IPS-NIHi7 (cell line): ENCODE measurements around the gene TNNI3K.

Experiments
- DNase-seq: peaks from one replicate; pipeline ENCODE4 v3.0.0; 2012; ENCODE audit warnings: mixed read lengths; ENCODE audit errors: extremely low spot score

Gene TNNI3K

GRCh38 chr1:74571891-74572290, 336.7 kb downstream of the TNNI3K start:
- DNase-seq = peak; percentile 38

GRCh38 chr1:74578101-74578500, 342.9 kb downstream of the TNNI3K start:
- no peak for DNase-seq

DNA sequence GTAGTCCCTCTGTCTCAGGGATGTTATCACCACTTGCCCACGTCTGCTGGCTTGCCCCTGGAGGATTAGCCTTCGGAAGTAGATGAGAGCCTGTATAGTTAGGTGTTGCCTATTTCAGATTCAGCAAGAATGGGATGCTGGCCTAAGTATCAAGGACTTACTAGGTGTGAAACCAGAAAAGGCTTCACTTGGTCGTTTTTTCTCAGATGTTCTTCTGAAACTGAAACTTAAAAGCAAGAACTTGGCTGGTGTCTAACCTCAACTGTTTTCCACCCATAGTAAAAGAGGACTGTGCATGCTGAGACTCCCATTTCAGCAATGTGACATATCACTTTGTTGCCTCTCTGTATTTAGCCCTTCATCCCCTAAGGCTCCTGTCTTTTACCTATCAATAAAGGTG, 344.2 kb downstream of the TNNI3K start:
- no peak for DNase-seq

DNA sequence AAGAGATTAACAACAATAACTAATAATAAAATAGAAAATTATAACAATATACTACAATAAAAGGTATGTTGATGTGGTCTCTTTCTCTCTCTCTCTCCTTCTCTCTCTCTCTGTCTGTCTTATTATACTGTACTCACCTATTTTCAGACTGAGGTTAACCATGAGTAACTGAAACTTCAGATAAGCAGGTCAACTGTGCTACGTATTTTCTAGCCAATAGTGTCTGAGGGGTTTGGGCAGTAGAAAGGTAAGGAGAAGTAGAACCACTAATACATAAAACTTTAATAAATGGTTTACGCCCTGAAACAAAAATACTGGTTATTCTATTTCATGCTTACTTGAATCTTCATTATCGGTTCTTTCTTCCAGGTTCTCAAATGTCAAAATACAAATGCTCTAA, 348.2 kb downstream of the TNNI3K start:
- DNase-seq = no peak

DNA sequence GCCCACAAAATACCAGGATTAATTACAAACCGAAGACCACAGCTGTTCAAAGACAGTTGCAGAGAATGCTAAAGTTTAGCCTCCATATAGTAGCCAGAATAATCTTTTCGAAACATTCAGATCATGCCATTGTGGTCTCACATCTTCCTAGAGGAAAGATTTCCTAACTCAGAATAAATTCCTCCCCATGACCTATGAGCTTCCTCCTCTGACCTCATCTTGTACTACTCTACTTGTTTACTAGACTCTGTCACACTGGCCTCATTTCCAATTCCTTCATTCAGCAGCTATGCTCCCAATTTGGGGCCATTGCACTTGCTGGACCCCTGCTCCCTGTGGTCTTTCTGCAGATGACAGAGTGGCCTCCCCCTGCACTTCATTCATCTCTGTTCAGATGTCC, 349.0 kb downstream of the TNNI3K start:
- DNase-seq = no peak

DNA sequence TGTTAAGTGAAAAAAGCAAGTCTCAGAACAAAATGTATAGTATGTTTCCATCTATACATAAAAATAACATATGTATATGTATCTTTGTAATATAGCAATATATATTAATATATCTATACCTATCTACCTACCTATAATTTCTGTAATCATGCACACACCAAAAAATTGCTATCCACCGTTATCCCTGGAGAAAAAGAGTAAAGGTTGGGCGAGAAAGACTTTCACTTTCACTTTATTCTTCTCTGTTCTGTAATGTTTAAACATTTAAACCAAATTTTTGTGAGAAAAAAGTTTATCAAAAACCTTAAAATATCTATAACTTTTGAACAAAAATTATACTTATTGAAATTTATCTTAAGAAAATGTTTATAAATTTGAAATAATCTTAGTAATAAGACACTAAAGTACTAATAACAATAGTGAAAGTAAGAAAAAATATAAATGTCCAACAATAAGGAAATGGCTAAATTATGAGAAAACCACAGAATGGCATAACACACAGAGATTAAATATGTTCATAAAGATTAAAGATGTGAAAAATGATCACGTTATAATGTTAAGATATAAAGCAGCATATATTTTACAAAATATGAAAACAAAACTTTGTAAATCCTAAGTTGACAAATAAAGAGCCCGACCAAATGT, 351.2 kb downstream of the TNNI3K start:
- no peak for DNase-seq

GRCh38 chr1:74587888-74588287, 352.7 kb downstream of the TNNI3K start:
- DNase-seq = no peak

- no peak for DNase-seq
Observed at GRCh38 chr1:74590288-74590687, 355.1 kb downstream of the TNNI3K start.

DNA sequence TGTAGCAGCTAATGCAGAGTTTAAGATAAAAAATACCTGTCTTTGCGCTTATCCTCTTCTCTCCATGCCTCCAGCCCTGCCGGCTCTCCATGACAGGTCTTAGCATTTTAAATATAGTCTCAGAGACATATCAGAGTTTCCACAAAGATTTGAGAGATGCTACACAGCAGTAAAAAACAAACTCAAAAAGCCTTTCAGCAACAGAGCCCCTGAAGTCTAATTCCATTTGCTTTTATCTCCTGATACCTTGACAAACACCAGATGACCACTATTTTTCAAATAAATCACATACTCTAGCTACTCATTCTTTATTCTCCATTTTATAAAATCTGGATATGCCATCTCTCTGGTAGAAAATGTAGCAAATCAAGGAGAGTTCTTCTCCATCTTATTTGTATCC, 356.8 kb downstream of the TNNI3K start:
- DNase-seq = no peak

DNA sequence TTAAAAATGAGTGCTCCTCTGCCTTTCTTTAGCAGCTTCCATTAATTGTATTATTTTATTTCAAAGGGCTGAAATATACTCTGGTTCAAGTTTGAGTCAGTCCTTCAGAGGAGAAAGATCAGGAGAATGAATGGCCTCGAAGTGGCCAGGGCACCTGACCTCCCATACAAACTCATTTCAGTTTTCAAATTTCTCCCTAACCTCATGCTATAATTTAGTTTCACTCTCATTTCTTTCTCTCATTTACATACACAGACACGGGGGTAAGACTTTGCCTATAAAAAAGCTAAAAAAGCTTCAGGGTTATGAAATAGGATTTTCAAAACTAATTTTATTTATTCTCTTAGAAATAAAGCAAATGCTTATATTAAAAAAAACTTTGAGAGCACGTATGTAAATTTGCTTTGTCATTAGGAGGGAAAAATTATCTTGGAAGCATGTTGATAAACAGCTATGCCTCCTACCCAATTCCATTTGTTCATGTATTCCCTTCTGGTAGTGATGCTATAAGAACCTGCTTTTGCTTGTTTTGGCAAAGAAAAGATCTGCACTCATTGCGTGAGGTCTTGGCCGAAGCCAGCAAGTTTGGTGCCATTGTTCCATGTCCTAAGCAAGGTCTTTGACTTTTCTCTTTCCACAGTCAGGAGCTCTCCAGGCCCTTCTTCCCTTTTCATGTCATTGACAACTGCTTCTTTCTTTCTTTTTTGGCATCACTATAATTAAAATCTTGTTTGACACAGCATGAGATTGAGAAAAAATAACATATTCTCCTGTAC, 357.6 kb downstream of the TNNI3K start:
- no peak for DNase-seq
